ENCODE measurements around the gene RCOR1.

The RCOR1 gene

DNA sequence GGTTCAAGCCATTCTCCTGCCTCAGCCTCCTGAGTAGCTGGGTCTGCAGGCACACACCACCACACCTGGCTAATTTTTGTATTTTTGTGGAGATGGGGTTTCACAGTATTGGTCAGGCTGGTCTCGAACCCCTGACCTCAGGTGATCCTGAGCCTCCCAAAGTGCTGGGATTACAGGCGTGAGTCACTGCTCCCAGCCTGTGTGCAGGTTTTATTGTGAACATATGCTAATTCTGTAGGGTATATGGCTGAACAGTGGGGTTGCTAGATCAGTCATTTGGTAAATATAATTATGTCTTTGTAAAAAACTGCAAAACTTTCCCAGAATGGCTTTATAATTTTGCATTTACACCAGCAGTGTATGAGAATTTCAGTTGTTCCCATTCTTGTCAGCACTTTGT is 85.9 kb downstream of the RCOR1 start:
- no peak for DNase-seq (ENCODE audit: low read depth in 2 of 2)

- DNase-seq (ENCODE audit: low read depth in 2 of 2): no peak
Observed at GRCh38 chr14:102683399-102684297, 91.2 kb downstream of the RCOR1 start.

- no peak for DNase-seq (ENCODE audit: low read depth in 2 of 2)
Observed at GRCh38 chr14:102684298-102684663, 91.8 kb downstream of the RCOR1 start.

DNA sequence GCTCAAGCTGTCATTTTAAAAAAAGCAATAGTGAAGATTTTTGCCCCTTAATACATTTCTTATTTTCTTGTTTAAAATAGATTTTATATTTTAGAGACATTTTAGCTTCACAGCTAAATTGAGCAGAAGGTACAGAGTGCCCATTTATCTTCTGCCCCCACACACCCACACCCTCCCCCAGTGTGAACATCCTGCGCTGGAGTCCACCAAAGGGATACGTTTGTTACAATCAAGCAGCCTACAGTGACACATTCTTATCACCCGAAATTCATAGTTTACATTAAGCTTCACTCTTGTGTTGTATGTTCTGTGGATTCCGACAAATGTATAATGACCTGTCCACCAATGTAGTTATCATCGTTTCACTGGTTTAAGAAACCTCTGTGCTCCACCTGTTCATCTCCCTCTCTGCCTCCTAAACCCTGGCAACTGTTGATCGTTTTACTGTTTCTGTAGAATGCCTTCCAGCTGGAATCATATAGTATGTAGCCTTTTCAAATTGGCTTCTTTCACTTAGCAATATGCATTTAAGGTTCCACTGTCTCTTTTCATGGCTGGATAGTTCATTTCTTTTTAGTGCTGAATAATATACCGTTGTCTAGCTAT is 93.8 kb downstream of the RCOR1 start:
- DNase-seq (ENCODE audit: low read depth in 2 of 2): no peak

- no peak for DNase-seq (ENCODE audit: low read depth in 2 of 2)
Observed at GRCh38 chr14:102688290-102688689, 95.8 kb downstream of the RCOR1 start.

DNA sequence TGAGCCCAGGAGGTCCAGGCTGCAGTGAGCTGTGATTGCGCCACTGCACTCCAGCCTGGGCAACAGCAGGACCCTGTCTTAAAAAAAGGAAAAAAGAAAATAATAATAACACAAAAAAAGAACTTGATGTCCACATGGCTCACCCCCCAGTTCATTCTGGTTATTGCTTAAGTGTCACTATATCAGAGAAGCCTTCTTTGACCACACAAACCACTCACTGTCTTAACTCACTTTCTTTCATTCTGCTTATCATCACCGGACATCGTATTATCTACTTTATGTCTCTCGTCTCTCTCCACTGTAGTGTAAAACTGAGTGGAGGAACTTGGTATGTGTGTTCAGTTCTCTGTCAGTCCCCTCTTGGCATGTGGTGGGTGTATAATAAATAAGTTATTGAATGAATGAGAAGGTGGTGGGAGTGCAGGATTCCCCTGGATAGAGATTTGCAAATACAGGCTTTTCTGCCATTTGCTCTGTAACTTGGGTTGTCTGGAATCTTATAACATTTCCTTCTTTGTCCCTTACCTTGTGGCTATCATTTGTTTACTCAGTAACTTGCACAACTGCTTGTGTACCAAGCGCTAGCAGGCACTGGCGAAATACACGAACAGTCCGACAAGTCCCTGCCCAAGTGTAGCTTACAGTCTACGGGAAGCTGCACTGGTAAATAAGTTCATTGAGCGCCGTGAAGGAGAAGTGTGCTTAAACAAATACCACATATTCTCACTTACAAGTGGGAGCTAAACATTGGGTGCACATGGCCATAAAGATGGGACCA is 98.2 kb downstream of the RCOR1 start:
- no peak for DNase-seq (ENCODE audit: low read depth in 2 of 2)

DNA sequence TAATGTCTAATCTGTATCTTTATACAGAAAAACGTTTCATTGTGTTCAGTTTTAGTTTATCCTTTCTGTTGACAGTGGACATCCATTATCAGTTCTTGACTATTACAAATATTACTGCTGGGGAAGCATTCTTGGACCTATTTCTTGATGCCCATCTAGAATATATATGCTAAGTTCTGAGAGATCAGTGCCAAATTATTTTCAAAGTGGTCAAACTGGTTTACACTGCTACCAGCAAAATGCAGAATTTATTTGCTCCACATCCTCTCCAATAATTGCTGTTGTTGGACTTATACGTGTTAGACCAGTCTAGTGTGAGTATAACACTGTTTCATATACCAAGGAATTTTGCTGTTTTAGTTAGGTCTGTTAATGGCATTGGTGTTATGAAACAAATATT is 99.3 kb downstream of the RCOR1 start:
- no peak for DNase-seq (ENCODE audit: low read depth in 2 of 2)

DNA sequence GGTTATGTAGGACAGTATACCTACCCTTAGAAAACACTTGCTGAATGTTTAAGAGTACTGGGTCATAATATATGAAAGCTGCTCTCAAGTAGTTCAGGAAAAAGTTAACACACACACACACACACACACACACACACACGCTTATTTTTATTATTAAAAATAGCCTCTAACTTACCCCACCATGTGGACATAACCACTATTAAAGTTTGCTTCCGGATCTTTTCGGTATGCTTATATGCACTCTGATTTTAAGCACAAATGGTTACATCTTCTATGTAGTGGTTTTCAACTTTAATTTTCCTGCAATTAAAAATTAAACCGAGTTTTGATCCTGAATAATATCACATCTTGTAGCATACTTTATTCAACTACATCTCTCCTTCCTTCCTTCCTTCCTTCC is 99.9 kb downstream of the RCOR1 start:
- DNase-seq (ENCODE audit: low read depth in 2 of 2): no peak

DNA sequence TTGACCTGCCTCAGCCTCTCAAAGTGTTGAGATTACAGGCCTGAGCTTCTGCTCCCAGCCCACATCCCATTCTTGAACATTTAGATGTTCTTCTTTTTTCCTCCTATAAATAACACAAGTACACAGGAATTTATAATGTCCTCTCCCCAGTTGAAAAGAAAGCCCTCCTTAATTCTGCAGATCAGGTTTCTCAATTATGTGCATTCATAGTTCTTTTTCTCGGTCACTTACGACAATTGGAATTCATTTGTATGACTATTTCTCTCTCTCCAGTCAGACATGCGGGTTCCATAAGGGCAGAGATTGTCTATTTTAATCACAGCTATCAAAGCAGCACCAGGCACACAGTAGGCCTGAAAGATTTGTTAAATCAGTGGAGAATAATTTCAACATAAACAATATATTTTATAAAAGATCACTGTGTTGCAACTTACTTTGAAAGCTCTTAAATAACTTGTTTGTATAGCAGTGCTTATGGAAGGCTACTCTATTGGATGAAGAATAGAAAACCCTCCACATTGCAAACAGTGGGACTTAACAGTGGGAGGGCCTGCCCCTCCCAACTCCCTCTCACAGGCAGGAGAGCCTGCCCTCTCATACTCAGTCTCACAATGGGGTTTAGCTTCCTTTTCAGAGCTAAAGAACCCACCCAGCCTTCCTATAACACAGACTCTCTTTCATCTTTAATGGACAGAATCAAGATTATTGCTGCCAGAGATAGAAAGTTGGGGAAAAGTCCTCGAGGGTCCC is 100.7 kb downstream of the RCOR1 start:
- no peak for DNase-seq (ENCODE audit: low read depth in 2 of 2)

DNA sequence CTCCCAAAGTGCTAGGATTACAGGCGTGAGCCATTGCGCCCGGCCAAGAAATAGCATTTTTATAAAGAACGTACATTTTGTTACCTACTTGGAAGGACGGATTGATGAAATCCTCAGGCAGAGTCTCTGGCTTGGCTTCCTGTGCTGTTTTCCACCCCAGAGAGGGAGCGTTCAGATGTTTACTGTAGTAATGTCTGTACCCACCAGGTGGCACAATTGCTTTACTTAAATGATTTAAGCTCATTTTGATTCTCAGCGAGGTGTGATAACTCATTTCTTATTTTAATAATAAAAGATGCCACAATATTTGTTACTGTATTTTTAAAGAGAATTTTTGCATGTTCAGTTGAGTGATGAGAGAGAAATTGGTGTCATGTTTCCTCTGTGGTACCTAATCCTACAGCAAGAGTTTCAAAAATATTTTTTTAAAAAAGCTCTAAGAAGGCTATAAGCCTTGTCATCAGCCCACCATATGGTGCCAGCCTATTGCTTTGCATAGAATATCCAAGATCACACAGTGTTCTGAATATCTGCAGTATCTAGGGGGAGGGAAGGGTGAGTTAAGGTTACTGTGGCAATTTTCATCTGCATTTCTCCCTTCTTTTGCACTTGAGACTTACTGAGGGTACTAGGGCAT is 102.2 kb downstream of the RCOR1 start:
- DNase-seq (ENCODE audit: low read depth in 2 of 2): peak; percentile 31 to 35

DNA sequence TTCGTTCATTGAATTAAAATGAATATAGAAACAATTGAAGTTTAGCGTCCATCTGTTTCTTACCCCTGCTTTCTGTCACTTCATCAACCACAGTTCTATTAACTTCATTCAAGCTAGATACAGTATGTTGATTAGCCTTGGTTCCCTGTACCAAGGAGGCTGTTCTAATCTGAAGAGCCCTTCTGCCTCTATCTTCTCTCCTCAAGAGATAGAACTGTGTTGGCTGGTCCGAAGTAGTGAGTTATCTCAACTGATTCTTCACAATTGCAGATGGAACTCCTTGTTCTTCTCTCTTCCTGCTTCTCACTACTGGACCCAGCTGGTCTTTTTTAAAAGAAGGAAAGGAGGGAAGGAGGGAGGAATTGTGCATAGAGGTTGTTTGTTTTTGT is 102.7 kb downstream of the RCOR1 start:
- DNase-seq (ENCODE audit: low read depth in 2 of 2): no peak

- no peak for DNase-seq (ENCODE audit: low read depth in 2 of 2)
Observed at GRCh38 chr14:102696332-102696731, 103.9 kb downstream of the RCOR1 start.

- no peak for DNase-seq (ENCODE audit: low read depth in 2 of 2)
Observed at GRCh38 chr14:102696856-102697495, 104.5 kb downstream of the RCOR1 start.

DNA sequence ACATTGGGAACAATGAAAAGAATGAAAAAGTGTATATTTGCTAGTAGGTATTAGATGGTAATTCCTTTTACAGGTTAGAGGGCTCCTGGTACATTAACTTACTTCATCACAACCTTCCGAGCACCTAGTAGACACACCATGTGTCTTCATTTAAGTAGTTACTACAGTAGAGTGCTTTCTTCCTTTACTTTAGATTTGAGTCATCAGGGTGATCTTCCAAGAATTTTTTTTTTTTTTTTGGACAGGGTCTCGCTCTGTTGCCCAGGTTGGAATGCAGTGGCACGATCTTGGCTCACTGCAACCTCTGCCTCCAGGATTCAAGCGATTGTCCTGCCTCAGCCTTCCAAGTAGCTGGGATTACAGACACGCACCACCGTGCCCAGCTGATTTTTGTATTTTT is 105.1 kb downstream of the RCOR1 start:
- no peak for DNase-seq (ENCODE audit: low read depth in 2 of 2)

GRCh38 chr14:102699416-102700110 is 107.1 kb downstream of the RCOR1 start:
- no peak for DNase-seq (ENCODE audit: low read depth in 2 of 2)

- DNase-seq (ENCODE audit: low read depth in 2 of 2): no peak
Observed at GRCh38 chr14:102708494-102708893, 116.0 kb downstream of the RCOR1 start.

DNA sequence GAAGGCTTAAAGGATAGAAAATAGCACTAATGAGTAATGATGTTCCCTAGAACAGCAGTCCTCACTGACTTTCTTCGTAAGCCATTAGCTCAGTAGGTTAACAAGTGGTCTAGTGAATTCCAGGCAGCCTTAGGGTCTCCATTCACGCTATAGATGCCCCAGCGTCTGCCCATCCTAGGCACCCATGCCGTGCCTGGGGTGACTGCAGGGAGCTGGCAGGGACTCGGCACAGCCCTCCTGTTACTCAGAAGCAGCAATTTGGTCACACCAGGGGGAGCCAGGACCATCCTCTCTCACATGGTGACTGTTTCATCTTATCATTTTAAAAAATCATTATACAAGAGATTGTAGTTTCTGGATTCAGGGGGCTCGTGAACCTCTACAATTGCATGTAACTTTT is 118.8 kb downstream of the RCOR1 start:
- no peak for DNase-seq (ENCODE audit: low read depth in 2 of 2)

- DNase-seq (ENCODE audit: low read depth in 2 of 2): no peak
Observed at GRCh38 chr14:102711946-102712345, 119.5 kb downstream of the RCOR1 start.

DNA sequence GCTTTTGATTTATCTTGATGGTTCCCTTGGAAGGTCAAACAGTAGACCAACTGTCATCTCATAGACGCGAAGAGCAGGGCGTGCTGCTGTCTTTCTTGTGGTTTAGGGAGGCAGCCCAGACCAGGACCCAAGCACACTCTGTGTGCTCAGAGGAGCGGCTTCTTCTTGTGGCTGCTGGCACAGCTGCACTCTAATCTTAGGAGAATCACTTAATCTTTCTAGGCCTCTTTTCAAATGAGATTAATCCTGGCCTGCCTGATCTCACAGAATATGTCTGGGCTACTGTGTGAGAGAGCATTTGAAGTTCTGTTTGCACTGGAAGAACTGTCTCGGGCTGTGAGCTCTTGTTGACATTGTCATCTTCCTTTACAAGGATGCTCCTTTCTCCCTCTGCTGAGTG is 124.8 kb downstream of the RCOR1 start:
- DNase-seq (ENCODE audit: low read depth in 2 of 2): no peak

DNA sequence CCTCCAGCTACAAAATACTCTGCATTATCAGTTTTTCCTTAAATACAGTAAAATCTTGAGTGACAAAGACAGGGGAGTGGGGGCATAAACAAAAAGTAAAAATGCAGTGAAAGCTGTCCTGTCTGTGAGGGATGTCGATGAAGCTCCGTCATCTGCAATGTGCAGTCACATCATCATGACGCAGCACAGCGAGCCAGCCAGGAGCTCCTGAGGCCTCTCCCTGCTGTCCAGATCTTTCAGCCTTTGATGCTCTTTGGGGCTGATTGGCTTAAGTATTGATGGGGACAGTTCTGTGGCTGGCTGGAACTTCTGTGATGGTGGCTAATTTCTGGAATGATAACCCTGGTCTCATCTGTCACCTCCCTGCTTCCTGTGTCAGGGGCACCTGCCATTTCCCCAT is 130.2 kb downstream of the RCOR1 start:
- no peak for DNase-seq (ENCODE audit: low read depth in 2 of 2)
